Chondrocyte (in vitro differentiated cells): ENCODE measurements around the gene STK32C. TPM values are rescaled to one million over a fixed set of nuclear protein-coding genes. Genes with fewer than 3 reads are reported as not detected.

Source experiments
- DNase-seq: peaks from one replicate; pipeline ENCODE4 v3.0.0; 2021; ENCODE audit warnings: mixed read lengths, low spot score
- H3K27ac Mint-ChIP-seq: one replicate; pipeline ENCODE4 v1.8.0; 2021; ENCODE audit warnings: mild to moderate bottlenecking, moderate library complexity, mixed read lengths; ENCODE audit not compliant: unreplicated experiment
- H3K27me3 Mint-ChIP-seq: 2 replicates; pipeline ENCODE4 v1.8.0; 2021; ENCODE audit warnings: low read depth, mixed read lengths
- H3K36me3 Mint-ChIP-seq: 2 replicates; pipeline ENCODE4 v1.8.0; 2021; ENCODE audit warnings: low read depth, mixed read lengths
- H3K4me1 Mint-ChIP-seq: 2 replicates; pipeline ENCODE4 v1.8.0; 2021; ENCODE audit warnings: low read depth, mild to moderate bottlenecking, mixed read lengths
- H3K4me3 Mint-ChIP-seq: one replicate; pipeline ENCODE4 v1.8.0; 2021; ENCODE audit warnings: mild to moderate bottlenecking, moderate library complexity, mixed read lengths; ENCODE audit not compliant: unreplicated experiment
- H3K9me3 Mint-ChIP-seq: 2 replicates; pipeline ENCODE4 v1.8.0; 2021; ENCODE audit warnings: low read depth, mixed read lengths
- total RNA-seq: library from RNA; stranded (reverse); gene quantifications from 3 replicates; pipeline ENCODE4 v1.2.1, GENCODE V29; 2021
- TF ChIP-seq, protein P1 (sequence below): fragments of 200-600 bp; sonication (generic); IDR thresholded peaks from 2 replicates; pipeline ENCODE4 v1.5.0; 2021; ENCODE audit warnings: antibody characterized with exemption, mild to moderate bottlenecking, moderate library complexity

Gene STK32C
- total RNA-seq, 1 donor from 2014 or later, result 17.9 TPM

DNA sequence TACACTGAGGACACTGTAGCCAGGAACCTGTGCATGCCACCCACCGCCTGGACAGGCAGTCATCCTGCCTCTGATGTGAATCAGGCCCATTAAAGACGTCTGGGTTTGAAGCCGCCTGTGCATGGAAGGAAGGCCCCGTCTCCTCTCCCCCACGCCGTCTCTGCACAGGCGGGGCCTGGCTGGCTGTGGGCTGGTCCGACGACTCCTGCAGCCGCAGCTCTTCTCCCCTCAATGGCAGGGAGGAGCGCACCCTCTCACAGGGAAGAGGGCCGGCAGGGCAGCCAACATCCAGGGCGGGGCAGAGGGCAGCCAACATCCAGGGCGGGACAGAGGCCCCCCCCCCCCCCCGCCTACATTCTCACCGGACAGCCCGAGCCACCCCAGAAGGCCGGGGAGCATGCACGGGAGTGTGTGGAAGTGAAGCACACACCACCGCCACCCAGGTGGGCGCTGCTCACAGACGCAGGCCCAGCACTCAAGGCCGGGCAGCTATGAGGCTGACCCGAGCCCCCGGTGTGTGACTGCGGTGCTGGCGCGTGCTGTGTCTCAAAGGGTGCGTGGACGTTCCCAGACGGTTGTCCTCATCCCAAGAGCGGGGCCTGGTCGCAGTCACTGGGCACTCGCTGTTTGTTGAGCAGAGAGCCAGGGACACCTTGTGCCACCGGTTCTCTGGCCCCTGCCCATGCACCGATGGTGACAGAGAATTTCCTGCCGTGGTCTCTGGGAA is 101.9 kb downstream of the STK32C start:
- Mint-ChIP-seq H3K4me1 (peaks cover 9% of the 10 kb centered on the region), H3K27ac (no peak overlapping the region), H3K27me3 (no peaks in the 10 kb centered on the region), H3K4me3 (no peak overlapping the region), H3K36me3 (no peaks in the 10 kb centered on the region), H3K9me3 (no peaks in the 10 kb centered on the region)
- DNase-seq, result no peak
- TF ChIP-seq, protein P1, sequence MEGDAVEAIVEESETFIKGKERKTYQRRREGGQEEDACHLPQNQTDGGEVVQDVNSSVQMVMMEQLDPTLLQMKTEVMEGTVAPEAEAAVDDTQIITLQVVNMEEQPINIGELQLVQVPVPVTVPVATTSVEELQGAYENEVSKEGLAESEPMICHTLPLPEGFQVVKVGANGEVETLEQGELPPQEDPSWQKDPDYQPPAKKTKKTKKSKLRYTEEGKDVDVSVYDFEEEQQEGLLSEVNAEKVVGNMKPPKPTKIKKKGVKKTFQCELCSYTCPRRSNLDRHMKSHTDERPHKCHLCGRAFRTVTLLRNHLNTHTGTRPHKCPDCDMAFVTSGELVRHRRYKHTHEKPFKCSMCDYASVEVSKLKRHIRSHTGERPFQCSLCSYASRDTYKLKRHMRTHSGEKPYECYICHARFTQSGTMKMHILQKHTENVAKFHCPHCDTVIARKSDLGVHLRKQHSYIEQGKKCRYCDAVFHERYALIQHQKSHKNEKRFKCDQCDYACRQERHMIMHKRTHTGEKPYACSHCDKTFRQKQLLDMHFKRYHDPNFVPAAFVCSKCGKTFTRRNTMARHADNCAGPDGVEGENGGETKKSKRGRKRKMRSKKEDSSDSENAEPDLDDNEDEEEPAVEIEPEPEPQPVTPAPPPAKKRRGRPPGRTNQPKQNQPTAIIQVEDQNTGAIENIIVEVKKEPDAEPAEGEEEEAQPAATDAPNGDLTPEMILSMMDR, result no peak

- H3K4me3 Mint-ChIP-seq, result no peak overlapping the region
- no peak overlapping the region for H3K27ac Mint-ChIP-seq
- TF ChIP-seq, protein P1, result no peak
- H3K27me3 Mint-ChIP-seq, result no peaks in the 10 kb centered on the region
- H3K4me1 Mint-ChIP-seq, result peaks cover 9% of the 10 kb centered on the region
- no peaks in the 10 kb centered on the region for H3K36me3 Mint-ChIP-seq
- no peaks in the 10 kb centered on the region for H3K9me3 Mint-ChIP-seq
- no peak for DNase-seq
Observed at GRCh38 chr10:132204781-132205473, 102.8 kb downstream of the STK32C start.

DNA sequence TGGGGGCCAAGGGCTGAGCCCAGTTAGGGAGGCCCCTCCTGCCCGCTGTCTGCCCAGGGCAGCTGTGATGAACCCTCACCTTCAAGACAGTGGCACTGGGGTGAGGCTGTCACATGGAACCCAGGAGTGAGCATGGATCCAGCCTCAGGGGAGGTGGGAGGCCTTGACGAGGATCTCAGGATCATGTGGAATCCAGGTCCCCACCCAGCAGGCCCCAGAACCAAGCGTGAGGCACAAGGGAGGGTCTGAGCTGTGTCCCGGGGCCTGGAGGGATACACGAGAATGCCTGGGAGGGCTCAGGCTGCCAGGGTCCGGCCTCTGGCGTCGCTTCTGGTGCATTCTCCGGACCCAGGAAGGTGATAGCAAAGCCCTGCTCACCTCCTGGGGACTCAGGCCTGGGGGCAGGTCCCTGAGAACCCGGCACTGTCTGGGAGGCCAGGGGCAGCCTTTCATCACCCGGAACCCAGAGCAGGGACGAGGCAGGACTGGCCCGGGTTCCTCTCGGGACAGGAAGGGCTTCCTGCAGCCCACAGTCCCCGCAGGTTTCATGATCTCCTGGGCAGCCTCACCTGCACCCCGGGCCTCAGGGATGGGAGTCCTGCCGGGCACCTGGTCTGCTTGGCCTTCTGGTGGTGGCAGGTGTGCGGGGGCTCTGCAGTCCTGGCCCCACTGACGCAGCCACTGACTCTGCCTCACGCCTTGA is 103.5 kb downstream of the STK32C start:
- TF ChIP-seq, protein P1, result no peak
- Mint-ChIP-seq H3K4me1 (peaks cover 9% of the 10 kb centered on the region), H3K27ac (no peak overlapping the region), H3K9me3 (no peaks in the 10 kb centered on the region), H3K4me3 (no peak overlapping the region), H3K27me3 (no peaks in the 10 kb centered on the region), H3K36me3 (no peaks in the 10 kb centered on the region)
- DNase-seq, result no peak

- H3K4me3 Mint-ChIP-seq, result no peak overlapping the region
- H3K9me3 Mint-ChIP-seq, result no peaks in the 10 kb centered on the region
- TF ChIP-seq, protein P1, result no peak
- peaks cover 2% of the 10 kb centered on the region for H3K4me1 Mint-ChIP-seq
- H3K36me3 Mint-ChIP-seq, result no peaks in the 10 kb centered on the region
- no peak overlapping the region for H3K27ac Mint-ChIP-seq
- no peak for DNase-seq
- H3K27me3 Mint-ChIP-seq, result no peaks in the 10 kb centered on the region
Observed at GRCh38 chr10:132203256-132204077, 104.3 kb downstream of the STK32C start.
